ENCODE measurements around the gene SLCO3A1.

The SLCO3A1 gene

DNA sequence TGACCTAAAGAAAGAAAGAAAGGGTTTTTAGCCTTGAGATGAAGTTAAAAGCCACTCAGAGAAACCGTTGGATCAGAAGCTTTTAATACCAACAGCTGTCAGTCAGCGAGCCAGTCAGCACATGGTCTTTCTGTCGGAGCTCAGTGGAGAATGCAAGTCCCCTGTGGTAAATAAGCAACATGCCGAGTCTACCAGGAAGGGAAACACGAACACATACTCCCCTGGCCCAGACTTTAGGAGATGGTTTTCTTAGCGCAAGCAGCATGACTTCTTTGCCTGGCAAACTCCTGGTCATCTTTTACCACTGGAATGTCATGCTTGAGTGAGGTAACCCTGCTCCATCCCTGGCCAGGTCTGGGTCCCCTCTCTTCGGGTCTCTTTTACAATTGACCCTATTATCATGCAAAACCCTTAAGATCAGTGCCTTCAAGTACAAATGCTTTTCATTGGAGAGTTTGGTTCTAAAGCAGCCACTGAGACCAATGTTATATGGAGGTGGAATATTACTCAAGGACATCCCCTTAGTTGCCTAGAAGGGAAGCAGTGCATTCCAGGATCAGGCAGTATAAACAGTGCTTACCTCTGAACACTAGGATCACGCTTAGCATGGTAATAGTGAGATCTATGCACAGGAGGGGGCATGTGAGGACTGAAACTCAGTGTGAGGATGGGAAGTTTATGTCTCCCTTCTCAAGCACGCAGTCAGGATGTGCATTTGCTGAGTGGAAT is 28.2 kb downstream of the SLCO3A1 start:
- no peak for DNase-seq

- peak in 22 of 56 donors; percentile 13 to 57 (median 30) for DNase-seq
Measured at GRCh38 chr15:91882858-91883586, 29.5 kb downstream of the SLCO3A1 start.

GRCh38 chr15:91884606-91885005 is 31.1 kb downstream of the SLCO3A1 start:
- DNase-seq, result no peak

- no peak for DNase-seq
Measured at GRCh38 chr15:91885054-91885453, 31.5 kb downstream of the SLCO3A1 start.

GRCh38 chr15:91885714-91886270 is 32.3 kb downstream of the SLCO3A1 start:
- no peak for DNase-seq

GRCh38 chr15:91886878-91887277 is 33.4 kb downstream of the SLCO3A1 start:
- DNase-seq, result peak in 1 of 56 donors; percentile 50

GRCh38 chr15:91887321-91887720 is 33.8 kb downstream of the SLCO3A1 start:
- peak in 53 of 56 donors; percentile 23 to 93 (median 80) for DNase-seq

DNA sequence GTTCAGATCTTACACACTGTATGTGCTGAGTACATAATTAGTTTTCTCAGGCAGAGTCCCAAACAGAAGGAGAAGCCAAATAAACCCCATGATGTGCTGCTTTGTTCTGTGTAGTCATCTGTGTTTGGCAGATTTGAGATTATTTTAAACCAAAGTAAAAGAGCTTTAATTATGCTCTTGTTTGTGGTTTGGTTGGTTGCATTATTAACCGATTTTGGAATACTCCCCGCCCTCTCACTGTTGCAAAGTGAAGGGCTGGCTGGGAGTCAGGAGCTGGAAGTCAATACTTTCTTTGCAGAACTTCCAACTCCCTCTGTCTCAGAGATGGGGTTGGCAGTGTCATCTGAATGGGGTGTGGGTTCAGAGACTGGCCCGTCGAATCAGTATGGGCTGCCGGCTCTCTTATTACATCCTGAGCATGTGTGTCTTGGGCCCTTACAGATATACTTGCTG is 34.4 kb downstream of the SLCO3A1 start:
- peak in 26 of 56 donors; percentile 9 to 71 (median 42) for DNase-seq

GRCh38 chr15:91889111-91889815 is 35.8 kb downstream of the SLCO3A1 start:
- no peak for DNase-seq

DNA sequence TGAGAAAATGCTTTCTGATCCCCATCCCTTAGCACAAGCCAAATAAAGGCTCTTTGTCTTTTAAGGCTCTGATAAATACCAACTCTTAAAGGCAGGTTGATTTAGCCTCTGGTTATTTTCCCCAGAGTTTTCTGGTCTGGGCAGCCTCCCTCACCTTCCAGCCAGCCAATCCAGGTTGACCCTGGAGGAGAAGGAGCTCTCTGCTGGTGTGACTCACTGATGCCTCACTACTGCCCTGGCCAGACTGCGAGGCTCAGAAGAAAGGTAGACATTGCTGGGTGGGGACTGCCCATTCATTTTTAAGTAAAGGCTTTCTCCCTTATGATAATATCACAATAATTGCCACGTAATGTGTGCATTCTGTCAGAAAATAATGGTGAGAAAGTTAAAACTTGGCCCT is 37.1 kb downstream of the SLCO3A1 start:
- DNase-seq, result no peak

GRCh38 chr15:91891101-91891500 is 37.6 kb downstream of the SLCO3A1 start:
- no peak for DNase-seq

GRCh38 chr15:91891788-91892345 is 38.4 kb downstream of the SLCO3A1 start:
- no peak for DNase-seq

- no peak for DNase-seq
Measured at GRCh38 chr15:91892436-91892835, 38.9 kb downstream of the SLCO3A1 start.

DNA sequence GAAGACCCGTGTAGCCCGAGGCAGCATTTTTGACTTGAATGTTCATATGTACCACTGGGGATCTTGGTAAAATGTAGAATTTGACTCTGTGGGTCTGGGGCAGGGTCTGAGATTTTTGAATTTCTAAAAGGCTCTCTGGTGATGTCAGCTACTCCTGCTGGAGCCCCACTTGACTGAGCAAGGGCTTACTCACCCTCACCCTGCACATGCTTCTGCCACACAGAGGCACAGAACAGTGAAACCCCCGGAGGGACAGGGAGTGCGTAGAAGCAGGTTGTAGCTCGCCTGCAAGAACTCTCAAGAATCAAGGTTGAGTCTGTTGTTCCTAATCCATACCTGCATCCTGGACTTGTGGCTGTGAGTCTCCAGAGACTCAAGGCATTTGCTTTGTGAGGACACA is 41.1 kb downstream of the SLCO3A1 start:
- no peak for DNase-seq

- no peak for DNase-seq
Measured at GRCh38 chr15:91895051-91895450, 41.5 kb downstream of the SLCO3A1 start.

GRCh38 chr15:91896341-91897055 is 43.0 kb downstream of the SLCO3A1 start:
- DNase-seq, result no peak

- peak in 1 of 56 donors; percentile 8 for DNase-seq
Measured at GRCh38 chr15:91897585-91898372, 44.3 kb downstream of the SLCO3A1 start.

GRCh38 chr15:91898843-91899242 is 45.3 kb downstream of the SLCO3A1 start:
- DNase-seq, result no peak

- DNase-seq, result no peak
Measured at GRCh38 chr15:91904942-91905341, 51.4 kb downstream of the SLCO3A1 start.

GRCh38 chr15:91908391-91908790 is 54.9 kb downstream of the SLCO3A1 start:
- no peak for DNase-seq
